ENCODE results near the gene CHD2.
"Not testable (repeated sequence)": the region's sequence is repeated elsewhere in the genome, so short reads cannot be mapped to it uniquely, and the experiment has no call there.

CHD2 gene

DNA sequence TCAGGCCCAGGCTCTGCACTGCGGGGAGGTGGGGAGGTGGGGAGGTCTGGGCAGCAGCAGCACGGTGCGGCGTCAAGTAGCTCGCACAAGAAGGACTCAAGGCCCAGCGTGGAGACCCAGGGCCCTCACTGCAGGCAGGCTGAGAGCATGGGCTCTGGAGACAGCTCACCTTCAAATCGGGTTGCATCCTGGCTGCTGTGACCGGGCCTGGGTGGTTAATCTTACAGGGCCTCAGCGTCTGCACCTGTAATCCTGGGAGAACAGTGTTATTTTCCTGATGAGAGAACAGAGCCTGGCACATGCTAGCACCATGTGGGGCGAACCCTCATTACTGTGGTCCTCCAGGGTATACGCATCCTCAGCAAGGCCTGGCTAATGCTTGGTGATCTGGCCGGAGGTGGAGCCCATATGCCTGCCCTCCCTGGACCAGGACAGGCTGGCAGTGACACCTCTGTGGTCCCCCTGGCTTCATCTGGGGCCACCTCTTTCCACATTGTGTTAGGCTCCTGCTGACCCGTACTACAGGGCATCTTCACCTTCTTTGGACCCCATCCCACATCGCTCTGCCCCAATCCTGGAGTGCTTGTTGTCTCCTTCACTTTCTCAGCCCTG, 133.4 kb downstream of the CHD2 start:
- no peak for DNase-seq (ENCODE audit: low read depth in 1 of 2, low spot score in 1 of 2)

DNA sequence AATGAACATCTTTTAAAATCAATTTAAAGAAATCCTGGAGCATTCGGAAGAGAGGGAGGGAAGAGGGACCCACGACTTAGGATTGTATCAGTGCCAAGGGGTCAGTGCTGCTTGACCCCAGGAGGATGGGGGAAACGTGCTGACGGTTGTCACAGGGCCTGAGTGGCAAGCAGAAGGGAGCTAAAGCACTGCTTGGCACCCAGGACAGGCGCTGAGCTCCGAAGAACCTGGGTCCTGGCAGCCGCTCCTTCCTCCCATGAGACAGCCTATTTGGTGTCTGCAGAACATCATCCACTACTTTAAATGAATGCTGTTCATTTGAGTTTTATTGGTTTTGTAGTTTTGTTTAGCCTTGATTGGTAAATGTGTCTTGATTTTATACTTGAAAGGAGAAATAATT, 134.4 kb downstream of the CHD2 start:
- DNase-seq (ENCODE audit: low read depth in 1 of 2, low spot score in 1 of 2) = no peak

DNA sequence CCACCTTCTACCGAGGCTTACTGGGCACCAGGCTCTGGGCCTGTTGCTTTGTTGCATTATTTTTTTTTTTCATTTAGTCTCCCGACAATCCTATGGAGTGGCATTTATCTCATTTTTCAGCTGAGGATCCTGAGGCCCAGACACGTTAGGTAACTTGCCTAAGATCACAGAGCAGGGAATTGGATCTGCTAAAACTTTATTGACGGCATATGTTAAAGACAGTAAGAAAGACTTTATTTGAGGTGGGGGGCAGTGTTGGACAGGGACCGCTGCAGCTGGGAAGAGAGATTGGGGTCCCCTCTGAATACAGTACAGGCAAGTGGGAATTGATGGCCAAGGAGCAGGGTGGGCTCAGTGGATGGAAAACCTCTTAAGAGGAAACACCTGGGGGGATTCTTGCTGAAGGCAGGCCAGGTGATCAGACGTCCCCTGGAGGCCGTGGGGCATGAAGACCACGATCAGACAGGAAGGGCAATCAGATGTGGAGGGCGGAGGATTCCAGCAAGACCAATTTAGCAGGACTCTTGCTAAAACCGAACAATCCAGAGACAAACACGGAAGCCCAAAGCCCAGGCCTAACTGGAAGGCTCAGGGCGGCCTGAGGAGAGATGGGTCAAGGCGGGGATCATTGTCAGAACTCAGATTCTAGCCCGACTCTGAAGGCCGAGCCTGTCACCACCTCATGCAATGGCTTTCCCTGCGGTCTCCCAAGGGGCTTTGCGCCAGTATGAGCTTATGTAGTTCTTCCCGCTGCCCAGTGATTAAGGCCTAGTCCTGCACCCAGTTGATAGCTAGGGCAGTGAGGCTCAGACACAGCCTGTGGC, 135.2 kb downstream of the CHD2 start:
- no peak for DNase-seq (ENCODE audit: low read depth in 1 of 2, low spot score in 1 of 2)

DNA sequence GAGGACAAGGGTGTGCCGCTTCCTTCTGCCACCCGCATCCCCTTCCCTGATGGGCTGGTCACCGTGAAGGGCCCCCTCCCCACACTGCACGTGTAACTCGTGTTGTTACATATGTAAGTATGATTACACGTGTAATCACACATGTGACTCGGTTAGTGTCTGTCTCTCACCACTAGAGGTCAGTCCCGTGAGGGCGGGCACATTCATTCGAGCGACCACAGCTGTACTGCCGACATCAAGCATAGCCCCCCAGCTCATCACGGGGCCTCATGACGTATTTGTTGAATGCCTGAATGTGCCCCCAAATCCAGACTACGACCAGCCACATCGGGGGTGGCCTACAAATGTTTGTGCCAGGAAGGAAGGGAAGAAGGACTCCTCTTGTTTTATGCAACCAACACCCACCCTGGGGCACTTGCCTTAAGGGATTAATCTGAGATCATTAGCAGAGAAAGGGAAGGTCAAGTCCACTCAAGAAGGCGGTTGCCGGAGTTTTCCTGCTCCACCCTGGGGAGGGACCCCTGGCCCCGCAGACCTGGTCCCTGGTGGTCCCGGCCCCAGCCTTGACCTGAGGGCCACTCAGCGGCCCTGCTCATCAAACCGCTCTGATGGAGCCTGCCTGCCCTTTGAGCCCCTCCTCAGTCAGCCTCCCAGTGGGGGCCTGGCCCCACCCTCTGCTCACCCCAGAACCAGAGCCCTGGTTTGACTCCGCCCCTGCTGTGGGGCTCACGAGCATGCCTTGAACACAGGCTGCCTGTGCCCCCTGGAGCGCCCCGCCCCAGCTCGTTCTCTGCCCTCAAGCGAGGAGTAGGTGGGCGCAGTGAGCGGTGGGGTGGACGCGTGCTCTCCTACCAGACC, 136.1 kb downstream of the CHD2 start:
- DNase-seq (ENCODE audit: low read depth in 1 of 2, low spot score in 1 of 2) = peak in 1 of 2 donors; percentile 35

DNA sequence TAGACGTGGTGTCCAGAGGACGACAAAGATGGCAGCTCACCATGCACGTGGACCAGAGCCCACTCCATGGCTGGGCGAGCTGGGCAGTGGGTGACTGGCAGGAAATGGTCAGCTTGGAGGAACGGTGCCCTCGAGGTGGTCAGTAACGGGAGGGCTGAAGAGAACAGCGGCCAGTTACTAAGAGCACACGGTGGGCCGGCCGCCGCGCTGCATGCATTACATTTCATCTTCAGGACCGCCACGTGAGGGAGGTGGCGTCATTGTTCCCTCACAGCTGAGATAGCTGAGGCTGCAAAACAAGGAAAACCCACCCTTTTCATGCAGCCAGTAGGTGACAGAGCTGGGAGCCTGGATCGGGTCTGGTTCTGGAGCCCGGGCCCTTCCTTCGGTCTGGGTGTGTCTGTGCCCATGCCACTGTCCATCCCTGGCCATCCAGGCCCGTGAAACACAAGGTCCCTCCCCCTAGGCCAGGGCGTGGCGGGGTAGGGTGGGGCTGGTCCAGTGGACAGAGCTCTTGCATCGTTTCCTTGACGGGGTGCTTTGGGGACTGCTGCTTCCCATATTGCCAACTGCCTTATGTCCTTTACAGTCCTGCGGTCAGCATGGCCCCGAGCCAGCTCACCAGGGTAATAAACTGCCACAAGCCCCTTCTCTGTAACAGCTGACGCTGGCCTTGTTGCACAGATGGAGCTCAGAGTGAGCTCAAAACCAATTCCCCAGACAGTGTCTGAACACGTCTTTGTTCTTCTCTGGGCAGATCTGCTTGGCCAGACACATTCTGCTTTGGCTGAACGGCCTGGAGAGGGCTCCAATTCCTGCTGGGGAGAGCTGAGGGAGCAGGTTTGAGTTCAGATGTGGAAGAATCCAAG, 137.1 kb downstream of the CHD2 start:
- no peak for DNase-seq (ENCODE audit: low read depth in 1 of 2, low spot score in 1 of 2)

DNA sequence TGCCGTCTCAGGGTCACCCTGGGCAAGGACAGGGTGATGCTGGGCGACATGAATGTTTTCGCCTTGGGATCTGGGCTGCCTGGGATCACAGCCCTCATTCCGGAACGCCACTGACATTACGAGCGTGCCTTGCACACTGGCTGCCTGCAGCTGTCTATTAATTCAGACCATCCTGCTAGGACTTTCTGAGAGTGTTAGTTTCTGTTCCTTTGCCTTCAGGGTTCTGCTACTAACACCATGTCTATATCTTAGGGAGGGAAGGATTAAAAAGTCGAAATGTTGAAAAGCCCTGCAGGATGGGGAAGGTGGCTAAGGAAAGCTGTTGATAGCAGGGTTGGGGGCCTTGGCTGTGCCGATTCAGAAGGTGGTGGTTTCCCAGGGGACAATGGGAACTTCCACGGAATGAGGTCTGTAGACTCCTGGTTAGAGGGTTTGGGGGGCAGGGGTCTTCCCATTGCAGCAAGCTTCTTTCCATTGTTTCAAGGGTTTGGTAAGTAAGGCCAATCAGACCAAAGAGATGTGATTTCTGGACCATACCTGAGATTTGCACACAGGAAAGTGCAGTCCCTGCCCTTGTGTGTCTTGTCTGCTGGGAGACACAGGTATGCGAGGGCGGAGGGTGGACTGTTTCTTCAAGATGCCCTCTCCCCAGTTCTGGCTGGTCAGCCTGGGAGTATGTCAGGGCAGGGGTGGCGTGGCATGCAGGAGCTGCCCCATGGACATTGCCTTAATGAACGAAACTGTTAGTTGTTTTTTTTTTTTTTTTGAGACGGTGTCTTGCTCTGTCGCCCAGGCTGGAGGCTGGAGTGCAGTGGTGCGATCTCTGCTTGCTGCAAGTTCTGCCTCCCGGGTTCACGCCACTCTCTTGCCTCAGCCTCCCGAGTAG, 137.9 kb downstream of the CHD2 start:
- DNase-seq (ENCODE audit: low read depth in 1 of 2, low spot score in 1 of 2) = no peak

DNA sequence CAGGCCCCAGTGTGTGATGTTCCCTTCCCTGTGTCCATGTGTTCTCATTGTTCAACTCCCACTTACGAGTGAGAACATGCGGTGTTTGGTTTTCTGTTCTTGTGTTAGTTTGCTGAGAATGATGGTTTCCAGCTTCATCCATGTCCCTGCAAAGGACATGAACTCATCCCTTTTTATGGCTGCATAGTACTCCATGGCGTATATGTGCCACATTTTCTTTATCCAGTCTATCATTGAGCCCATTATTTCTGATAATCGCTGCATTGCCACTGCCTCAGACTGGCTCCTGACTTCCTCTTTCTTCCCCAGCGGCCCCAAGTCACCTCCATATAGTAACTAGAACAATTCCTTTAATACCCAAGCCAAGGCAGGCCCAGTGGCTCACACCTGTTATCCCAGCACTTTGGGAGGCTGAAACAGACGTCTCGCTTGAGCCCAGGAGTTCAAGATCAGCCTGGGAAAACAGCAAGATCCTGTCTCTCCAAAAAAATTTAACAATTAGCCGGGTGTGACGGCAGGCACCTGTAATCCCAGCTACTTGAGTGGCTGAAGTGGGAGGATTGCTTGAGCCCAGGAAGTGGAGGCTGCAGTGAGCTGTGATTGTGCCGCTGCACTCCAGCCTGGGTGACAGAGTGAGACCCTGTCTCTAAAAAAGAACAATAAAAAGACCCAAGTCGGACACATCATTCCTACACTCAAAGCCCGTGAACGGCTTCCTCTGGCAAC, 139.6 kb downstream of the CHD2 start:
- DNase-seq (ENCODE audit: low read depth in 1 of 2, low spot score in 1 of 2) = not testable (repeated sequence)

DNA sequence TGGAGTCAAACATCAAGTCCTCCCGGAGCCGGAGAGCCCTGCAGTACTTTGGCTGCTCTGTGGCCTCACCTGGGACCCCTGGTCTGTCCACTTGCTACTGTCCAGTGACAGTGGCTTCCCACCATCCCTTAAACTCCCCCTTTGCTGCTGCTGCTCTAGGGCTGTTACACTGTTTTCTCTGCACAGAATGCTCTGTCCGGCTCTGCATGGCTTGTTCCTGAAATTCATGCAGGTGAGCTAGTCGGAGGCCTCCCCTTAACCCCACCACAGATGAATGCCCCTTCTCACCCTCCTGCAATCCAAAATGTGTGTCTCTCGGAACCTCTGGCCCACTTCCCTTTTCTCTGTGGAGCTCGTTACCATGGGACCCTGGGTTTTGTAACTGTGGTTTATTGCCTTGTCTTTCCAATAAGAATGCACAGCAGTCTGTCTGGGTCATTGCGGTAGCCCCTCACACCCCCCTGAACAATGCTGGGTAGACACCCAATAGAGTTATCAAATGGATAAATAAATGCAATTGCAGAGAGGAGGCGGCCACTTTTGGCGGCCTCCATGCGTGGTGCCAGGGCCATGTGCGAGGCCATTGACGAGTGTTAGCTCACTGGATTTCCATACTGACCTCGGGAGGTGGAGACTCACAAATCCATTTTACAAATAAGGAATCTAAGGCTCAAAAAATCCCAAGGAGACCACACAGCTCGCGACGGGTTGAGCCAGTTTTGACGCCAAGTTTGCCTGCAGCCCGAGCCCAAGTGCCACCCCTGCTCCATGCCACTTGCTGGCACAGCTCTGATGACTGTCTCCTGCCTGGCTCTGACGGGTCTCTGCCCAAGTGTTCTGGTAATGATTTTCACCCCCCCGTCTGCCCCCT, 140.4 kb downstream of the CHD2 start:
- DNase-seq (ENCODE audit: low read depth in 1 of 2, low spot score in 1 of 2) = no peak

DNA sequence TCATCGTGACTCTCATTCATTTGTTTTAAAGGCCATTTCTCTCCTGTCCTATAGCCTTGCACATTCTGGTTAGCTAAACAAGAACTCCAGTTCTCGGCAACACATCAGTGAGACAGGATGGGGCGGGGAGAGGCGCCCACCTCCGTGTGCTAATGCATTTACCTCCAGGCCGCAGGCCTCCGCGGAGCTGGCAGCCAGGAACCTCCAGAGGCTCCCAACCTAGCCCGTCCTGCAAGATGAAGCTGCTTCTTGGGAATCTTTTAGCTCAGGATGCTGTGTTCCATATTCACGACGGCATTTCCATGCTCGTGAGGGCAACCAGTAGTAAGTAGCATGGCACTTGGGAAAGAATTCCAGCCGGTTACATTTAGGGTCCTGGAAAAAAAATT, 141.0 kb downstream of the CHD2 start:
- no peak for DNase-seq (ENCODE audit: low read depth in 1 of 2, low spot score in 1 of 2)

DNA sequence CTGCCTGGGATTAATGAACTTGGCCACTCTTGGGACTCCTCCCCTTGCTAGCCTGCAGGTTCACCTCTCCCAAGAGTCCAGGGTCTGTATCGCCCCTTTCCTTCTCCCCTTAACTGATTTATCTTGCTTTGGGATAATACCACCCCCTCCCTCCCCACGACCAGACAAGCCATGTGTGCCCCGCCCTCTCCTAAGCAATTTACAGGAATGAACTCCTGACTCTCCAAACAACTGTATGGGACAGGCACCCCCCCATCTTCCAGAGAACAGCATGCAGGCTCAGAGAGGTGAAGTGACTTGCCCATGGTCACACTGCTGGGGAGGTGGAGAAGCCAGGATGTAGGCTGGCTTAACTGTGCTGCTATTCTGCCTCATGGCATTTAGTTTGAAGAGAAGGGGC, 142.1 kb downstream of the CHD2 start:
- DNase-seq (ENCODE audit: low read depth in 1 of 2, low spot score in 1 of 2) = no peak

DNA sequence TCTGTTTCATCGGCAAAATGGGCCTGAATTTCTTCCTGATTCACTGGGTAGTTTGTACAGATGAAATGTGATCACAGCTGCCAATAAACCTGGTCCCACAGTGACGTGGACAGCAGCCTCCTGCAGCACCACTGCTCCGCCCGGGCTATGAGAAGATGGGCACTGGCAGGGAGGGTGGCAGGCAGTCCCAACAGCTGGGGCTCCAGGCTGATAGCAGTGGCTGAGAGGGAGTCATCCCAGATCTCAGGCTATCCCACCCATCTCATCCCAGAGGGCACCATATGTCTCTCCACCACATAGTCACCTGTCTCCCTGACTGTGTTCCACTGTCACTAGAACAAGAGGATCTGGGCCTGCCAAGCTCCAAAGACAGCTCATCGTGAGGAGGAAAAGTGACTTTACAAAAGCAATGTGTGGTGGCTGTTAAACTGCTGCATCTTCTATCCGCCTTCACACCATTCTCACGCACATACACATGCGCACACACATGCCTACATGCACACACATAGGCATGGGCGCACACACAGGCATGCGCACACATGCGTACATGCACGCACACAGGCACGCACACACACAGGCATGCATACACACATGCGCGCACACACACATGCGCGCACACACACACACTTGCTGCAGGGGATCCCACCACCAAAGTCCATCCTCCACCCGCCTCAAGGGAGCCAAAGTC, 142.7 kb downstream of the CHD2 start:
- DNase-seq (ENCODE audit: low read depth in 1 of 2, low spot score in 1 of 2) = no peak

DNA sequence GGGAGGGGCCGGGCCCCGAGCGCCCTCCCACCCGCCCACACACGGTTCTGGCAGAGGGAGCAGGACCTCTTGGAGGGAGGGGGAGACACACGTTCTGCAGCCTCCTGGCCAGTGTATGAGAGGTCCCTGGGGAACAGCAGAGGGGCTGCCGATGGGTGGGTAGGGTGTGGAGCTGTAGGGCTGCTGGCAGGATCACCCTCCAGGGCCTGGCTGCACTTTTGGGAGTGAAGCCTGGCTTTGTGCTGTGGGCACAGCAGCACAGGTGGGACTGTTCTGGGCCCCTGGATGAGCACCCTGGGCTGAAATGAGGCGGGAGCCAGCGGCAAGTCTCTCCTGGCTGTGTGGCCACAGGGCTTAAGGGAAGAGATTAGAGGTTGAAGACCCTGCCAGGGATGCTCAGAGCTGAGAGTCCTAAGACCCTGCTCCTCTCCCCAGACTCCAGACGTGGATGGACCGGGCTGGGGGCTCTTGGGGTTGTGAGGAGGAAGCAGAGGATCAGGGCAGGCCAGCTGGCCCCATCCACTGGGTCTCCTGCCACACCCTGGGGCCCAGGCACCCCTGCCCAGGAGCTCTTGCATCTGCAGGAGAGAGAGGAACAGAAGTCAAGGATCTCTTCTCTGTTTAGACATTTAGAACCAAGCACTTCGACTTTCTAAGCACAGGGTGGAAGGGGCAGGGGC, 143.6 kb downstream of the CHD2 start:
- no peak for DNase-seq (ENCODE audit: low read depth in 1 of 2, low spot score in 1 of 2)

DNA sequence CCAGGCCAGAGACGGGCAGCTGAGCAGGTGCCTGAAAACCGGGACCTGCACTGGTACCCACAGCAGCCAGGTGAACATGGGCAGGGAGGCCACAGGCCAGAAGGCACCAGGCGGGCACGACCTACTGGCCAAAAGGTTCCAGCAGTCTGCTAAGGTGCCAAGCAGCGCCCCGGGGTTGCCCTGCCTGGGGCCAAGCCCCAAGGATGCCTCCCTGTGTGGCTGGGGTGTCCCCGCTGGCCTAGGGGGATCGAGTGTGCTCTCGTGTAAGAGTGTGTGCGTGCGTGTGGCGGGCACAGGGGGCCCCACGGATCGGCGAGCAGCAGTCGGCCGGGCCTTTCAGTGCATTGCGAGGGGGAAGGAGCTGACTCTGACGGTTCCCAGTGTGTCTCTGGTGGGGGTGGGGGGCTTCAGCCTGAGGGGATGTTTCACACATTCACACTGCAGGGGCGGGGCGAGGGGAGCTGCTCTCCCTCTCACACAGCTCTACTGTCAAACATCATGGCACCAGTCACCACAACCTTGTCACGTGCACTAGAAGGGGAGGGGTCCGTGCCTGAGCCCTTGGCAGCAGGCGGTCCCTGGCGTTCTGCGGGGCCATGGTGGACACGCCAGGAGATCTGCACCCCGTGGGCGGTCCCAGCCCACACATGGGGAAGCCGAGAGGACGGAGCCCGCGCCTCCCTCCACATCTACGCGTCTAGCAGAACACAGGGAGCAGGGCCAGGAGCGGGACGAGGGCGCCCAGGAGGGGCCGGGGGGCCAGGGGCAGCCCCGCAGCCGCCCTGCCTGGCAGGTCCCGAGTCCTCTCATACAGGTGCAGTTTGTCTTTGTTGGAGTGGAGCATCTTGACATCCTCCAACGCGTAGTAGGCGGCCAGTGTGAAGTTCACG, 144.4 kb downstream of the CHD2 start:
- DNase-seq (ENCODE audit: low read depth in 1 of 2, low spot score in 1 of 2) = no peak

DNA sequence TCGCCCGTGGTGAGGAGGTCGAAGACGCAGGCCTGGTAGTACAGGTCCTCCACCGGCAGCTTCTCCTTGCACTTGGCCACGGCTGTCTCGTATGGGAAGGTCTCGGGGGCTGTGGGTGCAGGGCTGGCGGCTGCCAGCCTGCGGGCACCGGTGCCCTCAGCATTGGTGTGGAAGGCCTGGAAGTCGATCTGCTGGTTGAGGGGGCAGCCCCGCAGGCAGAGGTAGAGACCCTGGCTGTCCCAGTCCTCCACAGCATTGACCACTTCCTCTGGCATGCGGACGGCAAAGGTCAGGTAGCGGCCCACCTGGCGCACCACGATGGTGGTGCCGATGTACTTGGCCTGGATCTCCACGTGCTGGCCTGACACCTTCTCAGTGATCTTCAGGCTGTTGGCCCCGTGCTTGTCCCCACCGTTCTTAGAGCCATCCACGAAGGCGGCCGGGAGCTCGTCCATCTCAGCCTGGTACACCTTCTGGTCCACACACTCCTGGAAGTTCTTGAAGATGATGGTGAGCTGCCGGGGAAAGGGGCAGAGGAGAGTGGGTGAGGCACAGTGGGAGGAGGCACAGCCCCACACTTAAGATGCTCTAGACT, 145.2 kb downstream of the CHD2 start:
- no peak for DNase-seq (ENCODE audit: low read depth in 1 of 2, low spot score in 1 of 2)

DNA sequence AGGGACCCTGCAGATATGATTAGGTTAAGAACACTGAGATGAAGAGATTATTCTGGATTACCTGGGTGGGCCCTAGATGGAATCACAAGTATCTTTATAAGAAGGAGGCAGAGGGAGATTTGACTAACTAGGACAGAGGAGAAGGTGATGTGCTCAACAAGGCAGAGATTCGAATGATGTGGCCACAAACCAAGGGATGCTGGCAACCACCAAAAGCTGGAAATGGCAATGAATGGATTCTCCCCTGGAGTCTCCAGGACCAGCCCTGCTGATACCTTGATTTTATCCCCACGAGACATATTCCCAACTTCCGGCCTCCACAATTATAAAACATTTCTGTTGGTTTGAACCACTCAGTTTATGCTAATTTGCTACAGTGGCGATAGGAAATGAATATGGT, 146.0 kb downstream of the CHD2 start:
- DNase-seq (ENCODE audit: low read depth in 1 of 2, low spot score in 1 of 2) = no peak

DNA sequence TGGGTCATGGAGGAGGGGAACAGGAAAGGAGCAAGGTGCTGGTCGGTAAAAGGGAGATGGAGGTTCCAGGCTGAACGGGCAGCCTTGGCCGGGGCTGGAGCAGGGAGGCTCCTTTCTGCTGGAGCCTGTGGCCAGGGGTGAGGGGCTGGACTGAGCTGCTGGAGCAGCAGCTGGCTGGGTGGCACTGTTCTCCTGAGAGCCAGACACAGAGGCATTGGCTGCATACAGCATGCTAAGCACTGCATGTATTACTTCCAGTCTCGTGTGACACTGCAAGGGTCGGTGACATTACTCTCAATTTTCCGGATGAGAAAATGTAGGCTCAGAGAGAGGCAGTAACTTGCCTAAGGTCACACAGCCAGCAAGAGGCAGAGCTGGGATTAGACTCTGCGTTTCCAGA, 146.6 kb downstream of the CHD2 start:
- no peak for DNase-seq (ENCODE audit: low read depth in 1 of 2, low spot score in 1 of 2)
